Measurements from ENCODE around the gene OXLD1.

GRCh38 chr17:81706232-81706611 is 39.8 kb upstream of the OXLD1 start:
- no peak for TF ChIP-seq CTCF (IDR thresholded peaks at IDR 0.05)
- no peak for TF ChIP-seq EZH2 (IDR thresholded peaks at IDR 0.05; ENCODE audit: borderline replicate concordance, insufficient read depth, low read depth, low read length, poor library complexity, severe bottlenecking)

All from B cell (primary cell).